GM06990 (cell line): ENCODE measurements around the gene LRRC45.

ENCODE experiments used
- DNase-seq: peaks from one replicate; pipeline ENCODE4 v3.0.0-alpha.2; 2011; ENCODE audit not compliant: insufficient read length; ENCODE audit errors: extremely low read depth
- H3K27me3 ChIP-seq: replicated peaks from 2 replicates; pipeline ENCODE4 v1.6.0; 2011; ENCODE audit warnings: low read length; ENCODE audit not compliant: control insufficient read depth, insufficient read depth
- H3K36me3 ChIP-seq: 2 replicates; pipeline ENCODE4 v1.5.1; 2011; ENCODE audit warnings: low read length; ENCODE audit not compliant: control insufficient read depth, insufficient read depth
- H3K4me3 ChIP-seq: replicated peaks from 2 replicates; pipeline ENCODE4 v1.5.1; 2011; ENCODE audit warnings: low read depth, mild to moderate bottlenecking, control low read depth, low read length
- TF ChIP-seq, protein P1 (sequence below): IDR thresholded peaks from 2 replicates; pipeline ENCODE4 v1.5.1; 2011; ENCODE audit warnings: low read length, control low read depth, mild to moderate bottlenecking, inconsistent platforms; ENCODE audit not compliant: insufficient read depth, poor library complexity, severe bottlenecking

The LRRC45 gene

DNA sequence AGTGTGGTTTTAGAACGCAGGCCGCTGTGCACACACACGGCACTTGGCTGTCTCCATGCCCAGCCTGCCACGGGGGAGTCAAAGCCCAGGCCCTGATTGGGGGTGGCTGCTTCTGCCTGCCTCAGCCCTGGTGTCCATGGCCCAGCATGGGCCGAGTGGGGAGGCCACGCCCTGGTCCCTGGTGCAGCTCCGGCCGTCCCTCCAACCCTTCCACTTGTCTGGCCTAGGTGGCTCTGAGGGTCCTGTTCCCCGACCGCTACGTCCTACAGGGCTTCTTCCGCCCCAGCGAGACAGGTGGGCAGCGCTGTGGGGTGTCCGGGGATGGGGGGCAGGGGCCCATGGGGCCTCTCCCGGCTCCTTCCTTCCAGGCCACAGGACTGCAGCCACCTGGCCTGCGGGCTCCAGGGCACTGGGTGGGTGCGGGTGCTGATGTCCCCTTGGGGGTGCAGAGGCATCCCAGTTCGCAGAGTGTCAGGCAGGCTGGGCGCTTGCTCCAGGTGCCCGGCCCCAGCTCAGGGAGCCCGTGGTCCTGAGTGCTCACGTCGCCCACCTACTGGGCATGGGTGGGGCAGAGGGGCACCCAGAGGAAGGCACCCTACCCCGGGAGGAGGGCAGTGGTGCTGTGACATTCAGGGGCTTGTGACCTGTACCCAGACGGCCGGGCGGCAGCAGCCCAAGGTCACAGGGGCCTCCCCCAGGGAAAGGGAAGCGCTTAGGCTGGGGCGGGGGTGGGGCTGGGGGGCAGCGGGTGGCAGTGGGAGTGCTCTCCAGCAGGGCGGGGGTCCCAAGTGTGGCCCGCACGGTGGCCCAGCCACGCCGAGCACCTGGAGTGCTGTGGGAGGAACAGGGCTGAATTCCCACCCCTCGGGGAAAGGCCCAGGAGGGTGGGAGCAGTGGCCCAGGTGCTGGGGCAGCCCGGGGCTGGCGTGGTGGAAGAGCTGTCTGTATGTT, 12.3 kb upstream of the LRRC45 start:
- Histone ChIP-seq H3K36me3 (peaks cover 2% of the 10 kb centered on the region), H3K27me3 (no peaks in the 10 kb centered on the region), H3K4me3 (no peak overlapping the region)
- no peak for DNase-seq
- TF ChIP-seq, protein P1, sequence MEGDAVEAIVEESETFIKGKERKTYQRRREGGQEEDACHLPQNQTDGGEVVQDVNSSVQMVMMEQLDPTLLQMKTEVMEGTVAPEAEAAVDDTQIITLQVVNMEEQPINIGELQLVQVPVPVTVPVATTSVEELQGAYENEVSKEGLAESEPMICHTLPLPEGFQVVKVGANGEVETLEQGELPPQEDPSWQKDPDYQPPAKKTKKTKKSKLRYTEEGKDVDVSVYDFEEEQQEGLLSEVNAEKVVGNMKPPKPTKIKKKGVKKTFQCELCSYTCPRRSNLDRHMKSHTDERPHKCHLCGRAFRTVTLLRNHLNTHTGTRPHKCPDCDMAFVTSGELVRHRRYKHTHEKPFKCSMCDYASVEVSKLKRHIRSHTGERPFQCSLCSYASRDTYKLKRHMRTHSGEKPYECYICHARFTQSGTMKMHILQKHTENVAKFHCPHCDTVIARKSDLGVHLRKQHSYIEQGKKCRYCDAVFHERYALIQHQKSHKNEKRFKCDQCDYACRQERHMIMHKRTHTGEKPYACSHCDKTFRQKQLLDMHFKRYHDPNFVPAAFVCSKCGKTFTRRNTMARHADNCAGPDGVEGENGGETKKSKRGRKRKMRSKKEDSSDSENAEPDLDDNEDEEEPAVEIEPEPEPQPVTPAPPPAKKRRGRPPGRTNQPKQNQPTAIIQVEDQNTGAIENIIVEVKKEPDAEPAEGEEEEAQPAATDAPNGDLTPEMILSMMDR = no peak

GRCh38 chr17:82011617-82012187, 11.4 kb upstream of the LRRC45 start:
- Histone ChIP-seq H3K4me3 (no peak overlapping the region), H3K36me3 (peaks cover 2% of the 10 kb centered on the region), H3K27me3 (no peaks in the 10 kb centered on the region)
- DNase-seq = no peak
- TF ChIP-seq, protein P1 = no peak

DNA sequence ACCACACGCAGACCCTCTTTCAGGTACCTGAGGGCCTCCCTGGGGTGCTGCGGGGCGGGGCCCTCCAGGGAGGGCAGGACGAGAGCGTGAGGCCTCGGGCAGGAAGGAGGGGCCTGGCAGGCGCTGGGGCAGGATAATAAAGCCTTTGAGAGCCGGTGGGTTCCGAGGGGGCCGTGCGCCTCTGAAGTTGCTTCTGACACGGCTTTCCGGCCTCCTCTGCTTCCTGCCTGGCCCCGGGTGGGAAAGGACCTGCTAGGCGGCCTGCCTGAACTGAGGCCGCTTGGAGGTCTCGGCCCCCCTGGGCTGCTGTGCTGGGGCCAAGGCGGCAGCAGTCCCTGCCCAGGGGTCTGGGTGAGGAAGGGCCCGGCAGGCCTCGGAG, 10.9 kb upstream of the LRRC45 start:
- no peaks in the 10 kb centered on the region for H3K27me3 ChIP-seq
- peaks cover 2% of the 10 kb centered on the region for H3K36me3 ChIP-seq
- TF ChIP-seq, protein P1 = no peak
- no peak for DNase-seq
- H3K4me3 ChIP-seq = no peak overlapping the region

DNA sequence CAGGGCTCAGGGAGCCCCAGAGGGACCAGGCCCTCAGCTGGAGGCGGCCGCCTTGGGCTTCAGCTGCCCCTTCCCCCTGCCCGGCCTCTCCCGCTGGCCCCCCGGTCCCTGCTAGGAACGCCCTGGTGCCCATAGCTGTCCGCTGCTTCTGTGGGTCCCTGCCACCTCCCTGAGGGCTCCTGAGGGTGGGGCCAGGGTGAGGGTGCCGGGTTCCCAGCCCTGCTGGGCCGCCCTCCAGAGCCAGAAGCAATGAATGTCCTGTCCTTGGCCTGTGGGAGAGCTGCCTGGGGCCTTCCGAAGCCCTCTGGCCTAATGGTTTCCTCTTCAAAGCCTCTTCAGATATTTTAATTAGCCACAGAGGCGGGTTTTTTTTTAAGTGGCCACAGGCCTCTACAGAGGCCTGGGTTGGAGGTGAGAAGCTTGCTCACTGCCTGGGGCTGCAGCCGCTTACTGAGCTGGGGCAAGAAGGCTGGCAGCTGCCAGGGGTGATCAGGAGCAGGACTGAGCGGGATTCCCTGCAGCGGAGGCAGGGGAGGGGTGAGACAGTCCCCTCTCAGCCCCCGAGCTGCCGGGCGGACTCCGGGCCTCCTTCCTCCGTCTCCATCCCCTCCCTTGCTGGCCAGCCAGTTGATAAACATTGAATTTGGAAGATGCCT, 10.3 kb upstream of the LRRC45 start:
- Histone ChIP-seq H3K4me3 (no peak overlapping the region), H3K36me3 (peaks cover 2% of the 10 kb centered on the region), H3K27me3 (no peaks in the 10 kb centered on the region)
- TF ChIP-seq, protein P1 = no peak
- DNase-seq = no peak

DNA sequence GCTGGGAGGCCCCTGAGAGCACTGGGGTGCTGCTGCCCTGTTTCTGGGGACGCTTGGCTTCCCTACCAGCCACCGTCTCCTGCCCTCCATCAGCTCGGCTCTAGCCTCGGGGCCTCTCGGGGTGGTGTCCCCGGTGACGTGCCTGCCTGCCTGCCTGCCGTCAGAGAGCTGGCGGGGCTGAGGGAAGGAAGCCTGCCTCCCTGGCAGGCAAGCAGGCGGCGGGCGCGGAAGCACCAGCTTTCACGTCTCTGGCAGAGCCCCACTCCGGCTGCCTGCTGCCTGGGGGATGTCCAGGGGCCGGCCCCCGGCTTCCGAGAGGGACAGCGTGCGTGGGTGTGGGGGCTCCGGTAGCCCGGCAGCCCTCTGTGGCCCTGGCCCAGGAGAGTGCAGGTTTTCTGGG, 9.8 kb upstream of the LRRC45 start:
- H3K4me3 ChIP-seq = no peak overlapping the region
- TF ChIP-seq, protein P1 = no peak
- H3K36me3 ChIP-seq = peaks cover 2% of the 10 kb centered on the region
- H3K27me3 ChIP-seq = no peaks in the 10 kb centered on the region
- DNase-seq = no peak
